Activated B cell treated with CpG ODN at 0.5 μM for 24 hours (primary cell): Measurements from ENCODE around the gene VPS13C. TPM values are rescaled to one million over a fixed set of nuclear protein-coding genes. Genes with fewer than 3 reads are reported as not detected.

Experiments
- ATAC-seq: fragments of 200-7000 bp; cut with Tn5 transposase; one replicate; pipeline ENCODE4 v1.10.0; 2021; ENCODE audit warnings: low read depth, mild to moderate bottlenecking, moderate library complexity
- CTCF ChIA-PET: fragments of 350-600 bp; sonication (Branson Sonifier 250); formaldehyde crosslinking; loops from one replicate; lab custom pipeline; 2021; ENCODE audit warnings: antibody characterized with exemption; lab: Charles Lee
- POLR2A ChIA-PET: fragments of 350-600 bp; sonication (Branson Sonifier 250); formaldehyde crosslinking; loops from one replicate; lab custom pipeline; 2021; ENCODE audit warnings: antibody characterized with exemption; lab: Charles Lee
- DNase-seq: peaks from one replicate; pipeline ENCODE4 v3.0.0; 2022
- H3K27ac Mint-ChIP-seq: one replicate; pipeline ENCODE4 v1.8.0; 2020; ENCODE audit warnings: mixed read lengths
- H3K27me3 Mint-ChIP-seq: one replicate; pipeline ENCODE4 v1.8.0; 2021; ENCODE audit warnings: mixed read lengths
- H3K36me3 Mint-ChIP-seq: one replicate; pipeline ENCODE4 v1.8.0; 2021; ENCODE audit warnings: low read depth, mixed read lengths
- H3K4me1 Mint-ChIP-seq: one replicate; pipeline ENCODE4 v1.8.0; 2021; ENCODE audit warnings: mixed read lengths
- H3K4me3 Mint-ChIP-seq: one replicate; pipeline ENCODE4 v1.8.0; 2020; ENCODE audit warnings: mild to moderate bottlenecking, mixed read lengths
- H3K9me3 Mint-ChIP-seq: one replicate; pipeline ENCODE4 v1.8.0; 2020; ENCODE audit warnings: mixed read lengths
- CTCF ChIP-seq: fragments of 200-600 bp; IDR thresholded peaks from one replicate; pipeline ENCODE4 v1.8.0; 2022; ENCODE audit warnings: antibody characterized with exemption, mild to moderate bottlenecking
- intact Hi-C: fragments of 100-400 bp; cut with micrococcal nuclease; formaldehyde crosslinking; loops from one replicate; pipeline ENCODE4 v1.15.1; 2024
- total RNA-seq: library from RNA; stranded (reverse); gene quantifications from 2 replicates; pipeline ENCODE4 v1.2.3, GENCODE V29; 2022

Gene VPS13C
- total RNA-seq, 1 donor from 2014 or later: 172 TPM

GRCh38 chr15:62057341-62057980 is 2.8 kb downstream of the VPS13C start:
- CTCF ChIA-PET: no interaction called here
- no peak overlapping the region for H3K4me3 Mint-ChIP-seq
- no peak for TF ChIP-seq CTCF
- H3K36me3 Mint-ChIP-seq: peaks cover 28% of the 10 kb centered on the region
- H3K27me3 Mint-ChIP-seq: no peaks in the 10 kb centered on the region
- no peak overlapping the region for H3K27ac Mint-ChIP-seq
- no peaks in the 10 kb centered on the region for H3K9me3 Mint-ChIP-seq
- POLR2A ChIA-PET: interaction anchor here (0.7 kb wide), 1 partner anchor 32 kb away, joined by 3 read pairs; no protein-coding TSS in a partner anchor
- intact Hi-C loops: no loop called here
- DNase-seq (no peak), ATAC-seq (no peak)
- peaks cover 65% of the 10 kb centered on the region for H3K4me1 Mint-ChIP-seq

- Mint-ChIP-seq H3K27ac (no peak overlapping the region), H3K36me3 (peaks cover 27% of the 10 kb centered on the region), H3K9me3 (no peaks in the 10 kb centered on the region), H3K4me3 (no peak overlapping the region), H3K4me1 (peaks cover 70% of the 10 kb centered on the region), H3K27me3 (no peaks in the 10 kb centered on the region)
- ATAC-seq (no peak), DNase-seq (no peak)
- intact Hi-C loops: no loop called here
- CTCF ChIA-PET: no interaction called here
- POLR2A ChIA-PET: no interaction called here
- TF ChIP-seq CTCF: no peak
These were observed 5.3 kb downstream of the VPS13C start for GRCh38 chr15:62054979-62055378.

GRCh38 chr15:62053439-62054085 is 6.7 kb downstream of the VPS13C start:
- no peak overlapping the region for H3K4me3 Mint-ChIP-seq
- H3K27me3 Mint-ChIP-seq: no peaks in the 10 kb centered on the region
- ChIA-PET CTCF (interaction anchor here (0.8 kb wide), 1 partner anchor 18 kb away, joined by 3 read pairs; no protein-coding TSS in a partner anchor), POLR2A (no interaction called here)
- peak overlapping the region; percentile 2 for H3K27ac Mint-ChIP-seq
- peaks cover 65% of the 10 kb centered on the region for H3K4me1 Mint-ChIP-seq
- H3K9me3 Mint-ChIP-seq: no peaks in the 10 kb centered on the region
- peaks cover 29% of the 10 kb centered on the region for H3K36me3 Mint-ChIP-seq
- ATAC-seq: no peak
- TF ChIP-seq CTCF: no peak
- intact Hi-C loops: no loop called here
- no peak for DNase-seq

- Mint-ChIP-seq H3K4me1 (peaks cover 61% of the 10 kb centered on the region), H3K4me3 (no peak overlapping the region), H3K9me3 (no peaks in the 10 kb centered on the region), H3K27me3 (no peaks in the 10 kb centered on the region), H3K27ac (no peak overlapping the region), H3K36me3 (peaks cover 25% of the 10 kb centered on the region)
- CTCF ChIA-PET: interaction anchor here (0.8 kb wide), 1 partner anchor 19 kb away, joined by 3 read pairs; no protein-coding TSS in a partner anchor
- POLR2A ChIA-PET: interaction anchor here (0.6 to 1.0 kb wide), 2 partner anchors 9 to 25 kb away, joined by 3 read pairs; no protein-coding TSS in a partner anchor
- intact Hi-C loops: no loop called here
- TF ChIP-seq CTCF: no peak
- no peak for DNase-seq
- ATAC-seq: no peak
These were observed 7.5 kb downstream of the VPS13C start for GRCh38 chr15:62052713-62053112.

GRCh38 chr15:62051166-62051565 is 9.1 kb downstream of the VPS13C start:
- TF ChIP-seq CTCF: no peak
- no peak overlapping the region for H3K4me3 Mint-ChIP-seq
- H3K27me3 Mint-ChIP-seq: no peaks in the 10 kb centered on the region
- H3K36me3 Mint-ChIP-seq: peaks cover 13% of the 10 kb centered on the region
- intact Hi-C loops: no loop called here
- ChIA-PET CTCF (no interaction called here), POLR2A (interaction anchor here (0.7 kb wide), 1 partner anchor 21 kb away, joined by 6 read pairs; no protein-coding TSS in a partner anchor)
- no peak overlapping the region for H3K27ac Mint-ChIP-seq
- H3K9me3 Mint-ChIP-seq: no peaks in the 10 kb centered on the region
- ATAC-seq (no peak), DNase-seq (no peak)
- H3K4me1 Mint-ChIP-seq: peaks cover 69% of the 10 kb centered on the region
